Heart left ventricle (tissue), 13 donors: ENCODE data around the gene LSR.

ENCODE experiments used
- POLR2A ChIP-seq, 2 donors: fragments of 450-650 bp; IDR thresholded peaks; one replicate each; pipeline ENCODE4 v1.6.1; 2017; ENCODE audit warnings: antibody characterized with exemption in 2 of 2, mild to moderate bottlenecking in 2 of 2, moderate library complexity in 2 of 2
- TF ChIP-seq, protein P1 (sequence below), 12 donors: fragments of 200-600 bp; sonication (generic) in 4 of 12; IDR thresholded peaks; one replicate each; pipeline versions ENCODE4 v1.5.0 to v1.8.0; 2018 to 2022; ENCODE audit warnings: antibody characterized with exemption in 12 of 12, mild to moderate bottlenecking in 5 of 12
- donor health status: ischemic (EF 13 %, LVEDD 7.1; RV severe dilation, severe dysfunction).
- donor health status: DM: no; HTN: yes; CAD: no.
- donor health status: DM: no; HTN: no; CAD: no.
- donor health status: ischemic (EF 25% LVEDD 6.9; RV normal size, moderate dysfunction).
- donor health status: ischemic (EF 25% LVEDD 5.7; RV mildly dilated, moderate dysfunction).
- donor health status: ischemic (EF 35%, LVEDD 5.7; RV mildly dilated, moderate dysfunction).
- donor health status: nonischemic (EF 11% LVEDD 7.7; RV severe dilation, severe dysfunction).
- donor health status: DM: yes; HTN: yes; CAD: no.
- donor health status: PGD.
- donor health status: ischemic (EF 29% LVEDD 5.4; RV normal size, mild dysfunction).
- donor health status: nonischemic (EF 23%, LVEDD 6.1; RV moderate dilation, normal function).

GRCh38 chr19:35316560-35316959 is 67.8 kb downstream of the LSR start:
- TF ChIP-seq, protein P1, sequence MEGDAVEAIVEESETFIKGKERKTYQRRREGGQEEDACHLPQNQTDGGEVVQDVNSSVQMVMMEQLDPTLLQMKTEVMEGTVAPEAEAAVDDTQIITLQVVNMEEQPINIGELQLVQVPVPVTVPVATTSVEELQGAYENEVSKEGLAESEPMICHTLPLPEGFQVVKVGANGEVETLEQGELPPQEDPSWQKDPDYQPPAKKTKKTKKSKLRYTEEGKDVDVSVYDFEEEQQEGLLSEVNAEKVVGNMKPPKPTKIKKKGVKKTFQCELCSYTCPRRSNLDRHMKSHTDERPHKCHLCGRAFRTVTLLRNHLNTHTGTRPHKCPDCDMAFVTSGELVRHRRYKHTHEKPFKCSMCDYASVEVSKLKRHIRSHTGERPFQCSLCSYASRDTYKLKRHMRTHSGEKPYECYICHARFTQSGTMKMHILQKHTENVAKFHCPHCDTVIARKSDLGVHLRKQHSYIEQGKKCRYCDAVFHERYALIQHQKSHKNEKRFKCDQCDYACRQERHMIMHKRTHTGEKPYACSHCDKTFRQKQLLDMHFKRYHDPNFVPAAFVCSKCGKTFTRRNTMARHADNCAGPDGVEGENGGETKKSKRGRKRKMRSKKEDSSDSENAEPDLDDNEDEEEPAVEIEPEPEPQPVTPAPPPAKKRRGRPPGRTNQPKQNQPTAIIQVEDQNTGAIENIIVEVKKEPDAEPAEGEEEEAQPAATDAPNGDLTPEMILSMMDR (IDR thresholded peaks at IDR 0.05): no peak
- TF ChIP-seq POLR2A (IDR thresholded peaks at IDR 0.05): no peak
